ENCODE results near the gene KREMEN1. TPM values are rescaled to one million over a fixed set of nuclear protein-coding genes. Genes with fewer than 3 reads are reported as not detected.
"Not testable (repeated sequence)": the region's sequence is repeated elsewhere in the genome, so short reads cannot be mapped to it uniquely, and the experiment has no call there.

The KREMEN1 gene
- total RNA-seq, 1 donor from 2014 or later: 20.5 TPM

DNA sequence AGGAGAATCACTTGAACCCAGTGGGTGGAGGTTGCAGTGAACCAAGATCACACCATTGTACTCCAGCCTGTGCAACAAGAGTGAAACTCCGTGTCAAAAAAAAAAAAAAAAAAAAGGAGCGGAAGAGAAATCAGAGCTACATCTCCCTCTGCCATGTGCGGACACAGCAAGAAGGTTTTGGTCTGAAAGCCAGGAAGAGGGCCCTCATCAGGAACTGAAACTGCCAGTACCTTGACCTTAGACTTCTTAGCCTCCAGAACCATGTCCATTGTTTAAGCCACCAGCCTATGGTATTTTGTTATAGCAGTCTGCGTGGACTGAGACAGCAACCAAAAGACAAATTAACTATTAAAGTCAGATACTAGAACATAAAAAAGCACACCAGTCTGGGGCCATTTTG is 41.6 kb downstream of the KREMEN1 start:
- Mint-ChIP-seq H3K9me3 (ENCODE audit: unreplicated experiment) (peaks cover 2% of the 10 kb centered on the region), H3K27me3 (ENCODE audit: unreplicated experiment) (peaks cover 3% of the 10 kb centered on the region), H3K4me3 (ENCODE audit: unreplicated experiment) (no peak overlapping the region), H3K4me1 (ENCODE audit: low read depth, unreplicated experiment) (peaks cover 17% of the 10 kb centered on the region), H3K27ac (ENCODE audit: unreplicated experiment) (no peak overlapping the region), H3K36me3 (ENCODE audit: unreplicated experiment) (peaks cover 2% of the 10 kb centered on the region)
- TF ChIP-seq, protein P1, sequence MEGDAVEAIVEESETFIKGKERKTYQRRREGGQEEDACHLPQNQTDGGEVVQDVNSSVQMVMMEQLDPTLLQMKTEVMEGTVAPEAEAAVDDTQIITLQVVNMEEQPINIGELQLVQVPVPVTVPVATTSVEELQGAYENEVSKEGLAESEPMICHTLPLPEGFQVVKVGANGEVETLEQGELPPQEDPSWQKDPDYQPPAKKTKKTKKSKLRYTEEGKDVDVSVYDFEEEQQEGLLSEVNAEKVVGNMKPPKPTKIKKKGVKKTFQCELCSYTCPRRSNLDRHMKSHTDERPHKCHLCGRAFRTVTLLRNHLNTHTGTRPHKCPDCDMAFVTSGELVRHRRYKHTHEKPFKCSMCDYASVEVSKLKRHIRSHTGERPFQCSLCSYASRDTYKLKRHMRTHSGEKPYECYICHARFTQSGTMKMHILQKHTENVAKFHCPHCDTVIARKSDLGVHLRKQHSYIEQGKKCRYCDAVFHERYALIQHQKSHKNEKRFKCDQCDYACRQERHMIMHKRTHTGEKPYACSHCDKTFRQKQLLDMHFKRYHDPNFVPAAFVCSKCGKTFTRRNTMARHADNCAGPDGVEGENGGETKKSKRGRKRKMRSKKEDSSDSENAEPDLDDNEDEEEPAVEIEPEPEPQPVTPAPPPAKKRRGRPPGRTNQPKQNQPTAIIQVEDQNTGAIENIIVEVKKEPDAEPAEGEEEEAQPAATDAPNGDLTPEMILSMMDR (IDR thresholded peaks at IDR 0.05; ENCODE audit: partially characterized antibody, unreplicated experiment): no peak
- no peak for DNase-seq

DNA sequence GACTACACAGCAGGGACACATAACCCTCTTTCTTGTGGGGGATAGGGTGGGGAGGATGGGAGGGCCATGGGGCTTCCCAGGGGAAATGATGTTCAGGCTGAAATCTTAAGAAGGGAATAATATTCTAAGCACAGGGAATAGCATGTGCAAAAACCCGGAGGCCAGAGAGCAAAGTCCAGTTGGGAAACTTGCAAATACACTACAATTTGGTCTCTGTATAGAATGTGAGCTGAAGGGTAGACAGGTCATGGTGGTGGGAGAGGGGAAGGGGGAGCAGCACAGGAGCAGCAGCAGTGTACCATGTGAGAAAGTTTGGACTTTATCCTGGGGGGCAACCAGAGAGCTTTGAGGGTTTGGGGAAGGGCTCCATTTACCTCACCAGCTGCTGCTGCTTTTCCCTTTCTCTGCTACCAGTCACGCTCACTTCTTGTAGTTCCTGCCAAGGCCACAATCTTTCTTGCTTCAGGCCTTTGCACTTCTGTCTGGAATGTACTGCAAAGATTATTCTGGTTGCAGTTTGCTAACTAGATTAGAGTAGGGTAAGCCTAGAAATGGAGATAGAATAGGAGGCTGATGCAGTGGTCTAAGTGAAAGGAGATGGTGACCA is 43.0 kb downstream of the KREMEN1 start:
- H3K4me3 Mint-ChIP-seq (ENCODE audit: unreplicated experiment): no peak overlapping the region
- H3K27me3 Mint-ChIP-seq (ENCODE audit: unreplicated experiment): peaks cover 4% of the 10 kb centered on the region
- TF ChIP-seq, protein P1 (IDR thresholded peaks at IDR 0.05; ENCODE audit: partially characterized antibody, unreplicated experiment): no peak
- H3K9me3 Mint-ChIP-seq (ENCODE audit: unreplicated experiment): peaks cover 3% of the 10 kb centered on the region
- H3K4me1 Mint-ChIP-seq (ENCODE audit: low read depth, unreplicated experiment): peaks cover 18% of the 10 kb centered on the region
- peaks cover 13% of the 10 kb centered on the region for H3K36me3 Mint-ChIP-seq (ENCODE audit: unreplicated experiment)
- no peak for DNase-seq
- no peak overlapping the region for H3K27ac Mint-ChIP-seq (ENCODE audit: unreplicated experiment)

DNA sequence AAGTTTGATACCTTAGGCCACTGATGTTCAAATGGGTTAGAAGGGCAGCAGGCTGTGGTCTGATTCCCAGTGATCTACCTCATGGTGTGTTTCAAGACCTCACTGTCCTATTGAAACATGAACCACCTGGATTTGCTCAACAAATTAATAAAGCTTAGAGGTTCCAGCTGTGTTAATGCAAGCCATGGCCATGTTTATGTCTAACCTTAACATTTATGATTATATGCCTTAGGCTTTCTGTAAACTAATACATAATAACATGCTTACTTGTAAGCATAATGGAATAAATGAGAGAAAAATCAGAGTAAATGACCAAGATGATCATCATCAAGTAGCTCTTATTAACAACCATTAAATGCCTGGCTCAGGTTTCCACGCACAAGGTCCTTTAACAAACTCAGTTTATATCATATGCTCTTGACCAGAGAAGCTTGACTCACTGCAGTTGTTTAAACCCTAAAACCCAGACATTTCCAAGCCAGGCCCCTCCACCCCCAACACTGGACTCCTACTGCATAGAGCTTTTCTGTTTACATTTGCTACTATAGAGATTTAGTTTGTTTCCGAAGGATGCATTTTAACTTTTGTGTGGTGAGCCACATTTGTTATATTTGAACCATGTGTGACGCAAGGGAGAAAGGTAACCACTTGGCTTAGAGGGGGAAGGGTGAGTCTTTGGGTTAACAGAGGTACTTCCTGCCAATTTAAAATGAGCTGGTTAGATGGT is 43.7 kb downstream of the KREMEN1 start:
- H3K9me3 Mint-ChIP-seq (ENCODE audit: unreplicated experiment): peaks cover 3% of the 10 kb centered on the region
- no peak overlapping the region for H3K4me3 Mint-ChIP-seq (ENCODE audit: unreplicated experiment)
- DNase-seq: no peak
- H3K27ac Mint-ChIP-seq (ENCODE audit: unreplicated experiment): no peak overlapping the region
- H3K4me1 Mint-ChIP-seq (ENCODE audit: low read depth, unreplicated experiment): peaks cover 18% of the 10 kb centered on the region
- TF ChIP-seq, protein P1 (IDR thresholded peaks at IDR 0.05; ENCODE audit: partially characterized antibody, unreplicated experiment): no peak
- H3K36me3 Mint-ChIP-seq (ENCODE audit: unreplicated experiment): peaks cover 13% of the 10 kb centered on the region
- H3K27me3 Mint-ChIP-seq (ENCODE audit: unreplicated experiment): peaks cover 3% of the 10 kb centered on the region

DNA sequence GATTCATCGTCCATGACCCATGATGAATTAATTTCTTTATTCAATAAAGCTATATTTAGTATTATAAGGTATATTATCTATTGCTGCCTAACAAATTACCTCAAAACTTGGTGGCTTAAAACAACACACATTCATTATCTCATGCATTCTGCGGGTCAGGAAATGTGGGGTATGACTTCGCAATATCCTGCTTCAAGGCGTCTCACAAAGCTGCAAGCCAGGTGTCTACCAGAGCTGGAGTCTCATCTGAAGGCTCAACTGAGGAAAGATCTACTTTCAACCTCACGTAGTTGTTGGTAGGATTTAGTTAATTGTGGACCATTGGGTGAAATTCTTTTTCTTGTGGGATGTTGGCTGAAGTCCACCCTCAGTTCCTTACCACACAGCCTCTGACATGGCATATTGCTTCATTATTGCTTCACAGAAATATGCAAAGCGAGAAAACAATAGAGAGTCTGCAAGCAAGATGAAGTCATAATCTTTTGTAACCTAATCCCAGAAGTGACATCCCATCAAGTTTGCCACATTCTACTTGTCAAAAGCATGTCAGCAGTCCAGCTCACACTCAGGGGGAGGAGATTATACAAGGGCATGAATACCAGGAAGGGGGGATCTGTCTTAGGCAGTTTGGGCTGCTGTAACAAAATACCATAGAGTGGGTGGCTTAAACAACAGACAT is 45.1 kb downstream of the KREMEN1 start:
- peaks cover 13% of the 10 kb centered on the region for H3K4me1 Mint-ChIP-seq (ENCODE audit: low read depth, unreplicated experiment)

DNA sequence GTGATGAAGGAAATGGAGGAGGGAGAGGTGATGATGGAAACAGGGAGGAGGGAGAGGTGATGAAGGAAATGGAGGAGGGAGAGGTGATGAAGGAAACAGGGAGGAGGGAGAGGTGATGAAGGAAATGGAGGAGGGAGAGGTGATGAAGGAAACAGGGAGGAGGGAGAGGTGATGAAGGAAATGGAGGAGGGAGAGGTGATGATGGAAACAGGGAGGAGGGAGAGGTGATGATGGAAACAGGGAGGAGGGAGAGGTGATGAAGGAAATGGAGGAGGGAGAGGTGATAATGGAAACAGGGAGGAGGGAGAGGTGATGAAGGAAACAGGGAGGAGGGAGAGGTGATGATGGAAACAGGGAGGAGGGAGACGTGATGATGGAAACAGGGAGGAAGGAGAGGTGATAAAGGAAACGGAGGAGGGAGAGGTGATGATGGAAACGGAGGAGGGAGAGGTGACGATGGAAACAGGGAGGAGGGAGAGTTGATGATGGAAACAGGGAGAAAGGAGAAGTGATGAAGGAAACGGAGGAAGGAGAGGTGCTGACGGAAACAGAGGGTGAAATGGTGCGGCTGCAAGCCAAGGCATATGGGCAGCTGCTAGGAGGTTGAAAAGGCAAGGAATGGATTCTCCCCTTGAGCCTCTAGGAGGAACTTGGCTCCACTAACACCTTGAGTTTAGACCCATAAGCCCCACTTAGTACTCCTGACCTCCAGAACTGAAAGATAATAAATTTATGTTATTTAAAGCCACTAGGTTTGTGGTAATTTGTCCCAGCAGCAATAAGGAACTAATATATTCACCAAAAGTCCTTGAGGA is 47.5 kb downstream of the KREMEN1 start:
- not testable (repeated sequence) for H3K27ac Mint-ChIP-seq (ENCODE audit: unreplicated experiment); DNase-seq; H3K27me3 Mint-ChIP-seq (ENCODE audit: unreplicated experiment); H3K9me3 Mint-ChIP-seq (ENCODE audit: unreplicated experiment); H3K4me3 Mint-ChIP-seq (ENCODE audit: unreplicated experiment)
- Mint-ChIP-seq H3K4me1 (ENCODE audit: low read depth, unreplicated experiment) (peaks cover 10% of the 10 kb centered on the region), H3K36me3 (ENCODE audit: unreplicated experiment) (peaks cover 13% of the 10 kb centered on the region)

More for the DNA sequence above, 45.1 kb downstream of the KREMEN1 start:
- TF ChIP-seq, protein P1 (IDR thresholded peaks at IDR 0.05; ENCODE audit: partially characterized antibody, unreplicated experiment): no peak
- DNase-seq: no peak
- H3K36me3 Mint-ChIP-seq (ENCODE audit: unreplicated experiment): peaks cover 13% of the 10 kb centered on the region
- H3K9me3 Mint-ChIP-seq (ENCODE audit: unreplicated experiment): peaks cover 3% of the 10 kb centered on the region
- H3K27ac Mint-ChIP-seq (ENCODE audit: unreplicated experiment): no peak overlapping the region
- H3K4me3 Mint-ChIP-seq (ENCODE audit: unreplicated experiment): no peak overlapping the region
- peaks cover 3% of the 10 kb centered on the region for H3K27me3 Mint-ChIP-seq (ENCODE audit: unreplicated experiment)
